Measurements from ENCODE around the gene EIF5A2.

DNA sequence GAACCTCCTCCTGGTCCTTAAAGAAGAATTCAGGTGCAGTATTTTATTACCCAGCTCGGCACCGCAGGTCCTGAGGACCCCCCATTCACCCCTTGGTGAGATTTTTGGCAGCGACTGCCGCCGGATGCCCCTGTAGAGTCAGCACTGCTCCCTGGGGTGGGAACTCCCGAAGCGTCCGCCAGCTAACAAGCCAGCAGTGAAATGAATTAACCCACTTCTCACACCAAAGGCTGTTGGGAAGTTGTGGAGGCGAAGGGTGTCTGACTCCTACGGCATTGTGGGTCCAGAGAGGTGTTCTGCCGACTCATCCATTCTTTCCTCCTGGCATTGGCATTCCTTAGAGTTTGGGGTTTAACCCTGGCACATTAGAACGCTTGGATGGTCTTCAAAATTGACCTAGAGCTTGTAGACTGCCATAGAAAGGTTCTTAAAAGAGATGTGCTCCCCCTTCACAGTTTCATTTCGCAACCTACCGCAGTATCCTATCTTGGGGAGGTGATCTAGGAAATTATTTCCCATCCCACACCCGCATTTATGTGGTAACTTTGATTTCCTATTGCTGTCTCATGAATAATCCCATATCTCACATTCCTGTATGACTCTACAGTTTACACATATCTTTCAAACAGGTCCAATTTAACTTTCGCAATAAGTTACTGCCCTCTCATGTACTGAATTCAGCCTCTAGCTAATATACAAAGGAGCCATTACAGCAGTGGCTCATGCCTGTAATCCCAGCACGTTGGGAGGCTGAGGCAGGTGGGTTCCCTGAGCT is 879 bp upstream of the EIF5A2 start:
- no peak for TF ChIP-seq TAF1 (IDR thresholded peaks at IDR 0.05; ENCODE audit: borderline replicate concordance, insufficient read depth, low read length)
- no peak for TF ChIP-seq SIN3A (IDR thresholded peaks at IDR 0.05; ENCODE audit: borderline replicate concordance, insufficient read depth, low read length)
- TF ChIP-seq POLR2AphosphoS5 (IDR thresholded peaks at IDR 0.05; ENCODE audit: low read depth, low read length): no peak
